ENCODE measurements around the gene CCSER1.
"Not testable (repeated sequence)": the region's sequence is repeated elsewhere in the genome, so short reads cannot be mapped to it uniquely, and the experiment has no call there.

The CCSER1 gene

DNA sequence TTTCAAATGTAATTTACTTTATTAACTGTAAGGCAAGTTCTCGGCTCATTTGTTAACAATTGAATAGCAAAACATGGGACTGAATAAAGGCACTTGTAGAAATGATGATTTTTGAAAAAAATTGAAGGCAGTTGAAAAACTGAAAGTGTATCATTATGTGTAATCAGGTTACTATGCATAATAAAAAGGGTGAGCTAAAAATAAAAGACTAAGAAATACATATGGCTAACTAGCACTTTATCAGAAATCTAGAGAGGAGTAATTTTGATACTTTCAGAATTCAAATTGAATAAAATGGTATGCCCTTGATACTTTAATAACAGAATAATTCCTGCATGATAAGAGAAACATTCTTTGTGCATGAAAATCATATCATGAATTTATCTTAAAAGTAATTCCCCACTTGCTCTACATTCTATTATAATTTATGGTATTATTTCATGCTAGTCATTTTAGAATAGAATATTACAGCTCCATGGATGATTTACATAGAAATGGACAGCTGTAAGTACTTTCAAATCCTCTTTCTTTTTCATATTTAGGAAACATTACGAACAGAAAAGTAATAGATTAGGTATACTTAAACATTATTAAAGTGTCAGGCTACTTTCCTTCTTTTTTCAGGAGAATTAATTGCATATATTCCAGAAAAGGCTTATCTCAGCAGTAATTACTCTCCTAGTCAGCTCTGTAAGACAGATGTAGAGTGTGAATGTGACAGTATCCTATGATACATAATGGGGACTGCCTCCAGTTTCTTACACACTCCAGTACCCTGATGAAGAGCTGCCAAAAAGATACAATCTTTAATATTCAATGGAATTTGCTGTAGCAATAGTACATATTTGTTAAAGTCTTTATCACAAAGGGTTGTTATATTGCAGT, 697.3 kb downstream of the CCSER1 start:
- no peaks in the 10 kb centered on the region for H3K36me3 ChIP-seq
- no peaks in the 10 kb centered on the region for H3K9me3 ChIP-seq (ENCODE audit: severe bottlenecking)
- TF ChIP-seq CTCF (IDR thresholded peaks at IDR 0.05; ENCODE audit: low read depth, low read length), result no peak
- no peak overlapping the region for H3K27ac ChIP-seq
- H3K27me3 ChIP-seq (ENCODE audit: insufficient read depth, low read depth, severe bottlenecking), result no peaks in the 10 kb centered on the region
- no peak overlapping the region for H3K4me3 ChIP-seq (ENCODE audit: low read depth, low read length)
- DNase-seq, result no peak

- Histone ChIP-seq H3K36me3 (no peaks in the 10 kb centered on the region), H3K27me3 (ENCODE audit: insufficient read depth, low read depth, severe bottlenecking) (no peaks in the 10 kb centered on the region), H3K4me3 (ENCODE audit: low read depth, low read length) (no peak overlapping the region), H3K27ac (no peak overlapping the region), H3K9me3 (ENCODE audit: severe bottlenecking) (no peaks in the 10 kb centered on the region)
- DNase-seq, result no peak
- TF ChIP-seq CTCF (IDR thresholded peaks at IDR 0.05; ENCODE audit: low read depth, low read length), result no peak
Observed at GRCh38 chr4:90825849-90826248, 698.7 kb downstream of the CCSER1 start.

DNA sequence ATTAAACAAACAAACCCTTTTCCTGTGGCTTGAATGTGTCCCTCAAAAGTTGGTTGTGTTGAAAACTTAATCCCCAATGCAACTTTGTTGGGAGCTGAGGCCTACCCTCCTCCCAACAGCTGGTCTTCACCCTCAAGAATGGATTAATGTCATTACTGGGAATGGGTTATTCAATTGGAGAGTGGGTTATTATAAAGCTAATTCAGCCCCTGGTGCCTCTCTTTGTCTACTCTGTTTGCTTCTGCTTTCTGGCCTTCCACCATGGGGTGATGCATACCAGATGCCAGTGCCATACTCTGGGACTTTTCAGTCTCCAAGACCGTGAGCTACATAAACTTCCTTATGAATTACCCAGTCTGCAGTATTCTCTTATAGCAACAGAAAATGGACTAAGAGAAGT, 706.5 kb downstream of the CCSER1 start:
- no peak for TF ChIP-seq CTCF (IDR thresholded peaks at IDR 0.05; ENCODE audit: low read depth, low read length)
- Histone ChIP-seq H3K9me3 (ENCODE audit: severe bottlenecking) (no peaks in the 10 kb centered on the region), H3K4me3 (ENCODE audit: low read depth, low read length) (no peak overlapping the region), H3K27ac (no peak overlapping the region), H3K27me3 (ENCODE audit: insufficient read depth, low read depth, severe bottlenecking) (no peaks in the 10 kb centered on the region), H3K36me3 (no peaks in the 10 kb centered on the region)
- no peak for DNase-seq

DNA sequence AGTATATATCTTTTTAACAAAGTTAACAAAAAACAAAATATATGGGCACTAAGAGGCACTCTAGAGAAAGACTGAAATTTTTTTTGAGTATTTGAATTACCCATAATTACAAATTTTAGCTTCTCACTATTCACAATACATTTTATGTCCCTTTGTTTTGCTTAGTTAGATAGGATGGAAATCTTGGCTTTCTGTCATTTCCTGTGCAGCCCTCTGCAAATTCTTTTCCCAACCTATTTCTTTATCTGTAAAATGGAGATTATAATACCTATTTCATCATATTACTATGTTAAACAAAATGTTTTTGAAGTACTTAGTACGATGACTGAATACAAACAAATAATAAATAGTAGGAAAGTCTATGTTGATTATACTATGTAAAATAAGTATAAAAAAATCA, 710.0 kb downstream of the CCSER1 start:
- DNase-seq, result no peak
- no peaks in the 10 kb centered on the region for H3K27me3 ChIP-seq (ENCODE audit: insufficient read depth, low read depth, severe bottlenecking)
- no peak overlapping the region for H3K4me3 ChIP-seq (ENCODE audit: low read depth, low read length)
- no peaks in the 10 kb centered on the region for H3K9me3 ChIP-seq (ENCODE audit: severe bottlenecking)
- TF ChIP-seq CTCF (IDR thresholded peaks at IDR 0.05; ENCODE audit: low read depth, low read length), result no peak
- no peak overlapping the region for H3K27ac ChIP-seq
- no peaks in the 10 kb centered on the region for H3K36me3 ChIP-seq

DNA sequence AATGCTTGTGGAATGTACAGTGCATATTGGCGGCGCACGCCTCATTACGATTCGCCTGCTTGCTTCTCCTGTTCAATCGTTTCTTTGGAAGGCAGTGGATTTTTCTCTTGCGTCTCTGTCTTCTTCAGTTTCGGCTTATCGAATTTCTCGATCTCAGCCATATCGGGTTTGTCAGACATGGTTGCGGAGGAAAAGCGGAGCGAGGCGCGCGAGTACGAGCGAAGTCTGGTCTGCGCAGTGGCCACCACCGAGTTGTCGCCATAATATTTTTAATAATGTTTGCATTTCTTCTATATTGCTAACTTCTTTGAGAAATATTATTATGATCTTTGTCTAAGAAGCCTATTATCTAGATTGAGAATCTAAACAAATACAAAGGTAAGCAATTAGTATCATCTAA, 711.7 kb downstream of the CCSER1 start:
- H3K27ac ChIP-seq; H3K36me3 ChIP-seq; H3K9me3 ChIP-seq (ENCODE audit: severe bottlenecking); DNase-seq; H3K27me3 ChIP-seq (ENCODE audit: insufficient read depth, low read depth, severe bottlenecking); H3K4me3 ChIP-seq (ENCODE audit: low read depth, low read length): not testable (repeated sequence)

- DNase-seq, result no peak
- H3K27me3 ChIP-seq (ENCODE audit: insufficient read depth, low read depth, severe bottlenecking), result no peaks in the 10 kb centered on the region
- no peaks in the 10 kb centered on the region for H3K9me3 ChIP-seq (ENCODE audit: severe bottlenecking)
- no peak overlapping the region for H3K27ac ChIP-seq
- no peaks in the 10 kb centered on the region for H3K36me3 ChIP-seq
- no peak for TF ChIP-seq CTCF (IDR thresholded peaks at IDR 0.05; ENCODE audit: low read depth, low read length)
- no peak overlapping the region for H3K4me3 ChIP-seq (ENCODE audit: low read depth, low read length)
Observed at GRCh38 chr4:90840291-90840690, 713.1 kb downstream of the CCSER1 start.

Measured in WERI-Rb-1 (cell line).